Measurements from ENCODE around the gene PCBP3. TPM values are rescaled to one million over a fixed set of nuclear protein-coding genes. Genes with fewer than 3 reads are reported as not detected.
"Not testable (repeated sequence)": the region's sequence is repeated elsewhere in the genome, so short reads cannot be mapped to it uniquely, and the experiment has no call there.

Gene PCBP3
- polyA plus RNA-seq, 3 donors, result 1.7 to 2.5 (median 2.4) TPM

GRCh38 chr21:45611939-45612664, 31.4 kb upstream of the PCBP3 start:
- DNase-seq (ENCODE audit: extremely low read depth in 1 of 11, low read depth in 9 of 11, low spot score in 4 of 11), result no peak

- DNase-seq (ENCODE audit: extremely low read depth in 1 of 11, low read depth in 9 of 11, low spot score in 4 of 11), result not testable (repeated sequence)
Measured at GRCh38 chr21:45612665-45613019, 30.9 kb upstream of the PCBP3 start.

- no peak for DNase-seq (ENCODE audit: extremely low read depth in 1 of 11, low read depth in 9 of 11, low spot score in 4 of 11)
Measured at GRCh38 chr21:45613396-45613795, 30.1 kb upstream of the PCBP3 start.

DNA sequence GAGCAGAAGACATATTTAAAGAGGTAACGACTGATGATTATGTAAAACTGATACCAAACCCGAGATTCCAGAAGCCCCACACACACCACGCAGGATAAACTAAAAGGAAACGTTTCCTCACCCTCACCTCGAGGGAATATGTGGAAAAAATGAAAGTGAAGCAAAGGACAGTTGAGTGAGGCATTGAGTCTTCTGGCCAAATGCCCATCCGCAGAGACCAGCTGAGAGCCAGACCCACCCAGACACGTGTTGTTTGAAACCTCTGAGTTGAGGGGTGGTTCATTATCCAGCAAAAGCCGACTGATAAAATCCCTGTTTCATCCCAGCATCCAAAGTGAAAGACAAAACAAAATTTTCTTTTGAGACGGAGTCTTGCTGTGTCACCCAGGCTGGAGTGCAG, 29.6 kb upstream of the PCBP3 start:
- DNase-seq (ENCODE audit: extremely low read depth in 1 of 11, low read depth in 9 of 11, low spot score in 4 of 11), result no peak

DNA sequence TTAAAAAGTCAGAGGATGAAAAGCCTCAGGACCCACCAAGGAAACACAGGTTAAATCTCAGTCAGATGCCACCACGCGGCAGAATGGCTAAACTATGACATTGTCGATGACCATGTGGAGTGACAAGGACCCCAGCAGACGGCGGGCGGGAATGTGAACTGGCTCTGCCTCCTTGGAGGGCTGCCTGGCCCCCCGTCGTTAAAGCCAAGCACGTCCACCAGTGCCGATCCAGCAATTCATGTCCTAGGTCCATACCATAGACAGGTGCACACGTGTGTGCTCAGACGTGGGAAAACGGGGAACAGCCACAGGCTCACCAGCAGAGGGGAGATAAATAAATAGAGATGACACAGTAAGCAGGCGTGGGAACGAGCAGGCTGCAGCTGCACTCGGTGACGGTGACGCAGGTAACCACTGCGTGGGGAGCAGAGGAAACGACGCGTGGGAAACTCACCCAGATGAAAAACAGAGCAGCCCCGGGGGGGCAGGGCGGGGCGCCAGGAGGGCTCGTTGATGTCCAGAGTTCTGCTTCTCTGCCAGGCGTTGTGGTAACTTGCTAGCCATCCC, 28.3 kb upstream of the PCBP3 start:
- DNase-seq (ENCODE audit: extremely low read depth in 1 of 11, low read depth in 9 of 11, low spot score in 4 of 11), result no peak

GRCh38 chr21:45617021-45617921, 26.3 kb upstream of the PCBP3 start:
- no peak for DNase-seq (ENCODE audit: extremely low read depth in 1 of 11, low read depth in 9 of 11, low spot score in 4 of 11)

GRCh38 chr21:45618287-45618686, 25.2 kb upstream of the PCBP3 start:
- DNase-seq (ENCODE audit: extremely low read depth in 1 of 11, low read depth in 9 of 11, low spot score in 4 of 11), result no peak

DNA sequence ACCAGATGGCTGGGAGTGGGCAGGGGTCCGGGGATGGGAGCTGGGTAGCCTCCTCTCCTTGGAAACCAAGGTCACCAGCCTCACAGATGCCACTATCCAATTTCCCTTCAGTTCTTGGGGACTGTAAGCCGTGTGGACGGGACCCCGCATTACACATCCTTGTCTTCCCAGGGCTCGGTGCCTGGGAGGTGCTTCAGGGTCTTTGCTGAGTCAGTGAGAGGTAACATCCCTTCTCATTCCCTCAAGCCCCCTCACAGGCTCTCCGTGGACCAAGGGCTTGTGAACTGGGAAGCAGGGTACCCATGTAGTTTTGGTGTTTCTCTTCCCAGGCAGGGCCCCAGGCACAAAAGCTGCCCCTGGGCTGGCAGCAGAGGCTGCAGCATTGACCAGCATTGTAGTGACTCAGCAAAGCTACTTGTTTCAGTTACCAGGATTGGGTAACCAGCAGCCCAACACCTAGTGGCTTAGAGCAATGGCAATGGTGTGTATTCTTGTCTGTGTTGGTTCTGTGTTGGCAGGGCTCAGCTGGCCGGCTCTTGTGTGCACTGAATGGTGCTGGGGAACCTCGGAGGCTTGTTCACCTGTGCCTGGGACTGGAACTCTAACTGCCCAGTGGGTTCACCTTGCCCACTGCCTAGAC, 24.6 kb upstream of the PCBP3 start:
- no peak for DNase-seq (ENCODE audit: extremely low read depth in 1 of 11, low read depth in 9 of 11, low spot score in 4 of 11)

GRCh38 chr21:45620201-45620923, 23.2 kb upstream of the PCBP3 start:
- DNase-seq (ENCODE audit: extremely low read depth in 1 of 11, low read depth in 9 of 11, low spot score in 4 of 11), result no peak

DNA sequence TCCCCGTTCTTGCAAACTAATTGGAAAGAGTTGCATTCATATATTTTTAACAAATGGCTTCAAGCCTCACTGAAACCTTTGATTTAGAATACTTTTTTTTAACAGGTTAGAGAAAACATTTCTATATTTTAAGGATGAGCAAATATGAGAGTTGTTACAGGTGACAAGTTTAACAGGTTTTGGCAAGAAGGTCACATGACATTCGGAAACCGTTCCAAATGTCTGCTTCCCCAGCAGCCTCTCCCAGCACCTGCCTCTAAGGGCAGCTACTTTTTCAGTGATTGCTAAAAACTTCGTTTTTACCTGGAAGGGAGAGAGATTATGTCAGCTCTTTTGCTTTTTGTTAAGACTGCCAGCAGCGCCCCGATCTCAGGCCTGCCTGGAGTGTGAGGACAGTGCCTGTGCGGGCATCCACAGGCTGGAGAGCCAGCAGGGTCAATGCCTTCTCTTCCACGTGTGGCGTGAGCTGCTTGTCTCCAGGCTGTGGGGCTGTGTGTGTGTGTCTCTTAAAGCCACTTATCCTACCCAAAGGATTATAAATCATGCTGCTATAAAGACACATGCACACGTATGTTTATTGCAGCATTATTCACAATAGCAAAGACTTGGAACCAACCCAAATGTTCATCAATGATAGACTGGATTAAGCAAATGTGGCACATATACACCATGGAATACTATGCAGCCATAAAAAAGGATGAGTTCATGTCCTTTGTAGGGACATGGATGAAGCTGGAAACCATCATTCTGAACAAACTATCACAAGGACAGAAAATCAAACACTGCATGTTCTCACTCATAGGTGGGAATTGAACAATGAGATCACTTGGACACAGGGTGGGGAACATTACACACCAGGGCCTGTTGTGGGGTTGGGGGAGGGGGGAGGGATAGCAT, 21.8 kb upstream of the PCBP3 start:
- DNase-seq (ENCODE audit: extremely low read depth in 1 of 11, low read depth in 9 of 11, low spot score in 4 of 11), result not testable (repeated sequence)

DNA sequence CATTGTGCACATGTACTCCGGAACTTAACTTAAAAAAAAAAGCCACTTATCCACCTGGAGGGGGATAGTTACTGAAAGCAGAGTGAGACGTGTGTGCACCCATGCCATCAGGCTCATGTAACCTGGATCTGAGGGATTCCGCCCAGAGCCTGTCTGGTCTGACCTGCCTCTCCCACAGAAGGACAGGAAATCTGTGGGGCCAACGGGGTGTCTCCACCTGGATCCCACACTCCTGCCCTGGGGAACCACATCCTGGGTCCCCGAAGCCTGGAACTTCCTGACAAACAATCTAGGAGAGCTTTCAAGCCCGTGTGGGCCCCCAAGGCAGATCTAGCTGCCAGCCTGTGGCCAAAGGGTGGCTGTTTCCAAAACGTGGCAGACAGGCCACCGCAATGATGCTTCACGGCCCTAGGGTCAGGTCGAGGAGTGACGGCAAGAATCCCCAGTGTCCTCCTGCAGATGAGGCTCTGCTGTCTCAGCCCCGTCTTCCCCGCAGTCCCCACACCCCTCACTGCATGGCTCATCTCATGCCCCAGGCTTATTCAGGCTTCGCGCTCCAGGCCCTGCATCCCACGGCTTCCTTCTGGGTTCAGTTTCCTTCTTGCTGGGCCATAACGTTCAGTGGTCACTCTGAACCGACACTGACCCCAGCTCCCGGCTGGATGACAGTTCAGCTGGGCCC, 21.0 kb upstream of the PCBP3 start:
- DNase-seq (ENCODE audit: extremely low read depth in 1 of 11, low read depth in 9 of 11, low spot score in 4 of 11), result no peak

GRCh38 chr21:45623436-45623835, 20.1 kb upstream of the PCBP3 start:
- no peak for DNase-seq (ENCODE audit: extremely low read depth in 1 of 11, low read depth in 9 of 11, low spot score in 4 of 11)

GRCh38 chr21:45626127-45626526, 17.4 kb upstream of the PCBP3 start:
- not testable (repeated sequence) for DNase-seq (ENCODE audit: extremely low read depth in 1 of 11, low read depth in 9 of 11, low spot score in 4 of 11)

- DNase-seq (ENCODE audit: extremely low read depth in 1 of 11, low read depth in 9 of 11, low spot score in 4 of 11), result no peak
Measured at GRCh38 chr21:45629046-45629981, 14.2 kb upstream of the PCBP3 start.

- no peak for DNase-seq (ENCODE audit: extremely low read depth in 1 of 11, low read depth in 9 of 11, low spot score in 4 of 11)
Measured at GRCh38 chr21:45630066-45630694, 13.3 kb upstream of the PCBP3 start.

DNA sequence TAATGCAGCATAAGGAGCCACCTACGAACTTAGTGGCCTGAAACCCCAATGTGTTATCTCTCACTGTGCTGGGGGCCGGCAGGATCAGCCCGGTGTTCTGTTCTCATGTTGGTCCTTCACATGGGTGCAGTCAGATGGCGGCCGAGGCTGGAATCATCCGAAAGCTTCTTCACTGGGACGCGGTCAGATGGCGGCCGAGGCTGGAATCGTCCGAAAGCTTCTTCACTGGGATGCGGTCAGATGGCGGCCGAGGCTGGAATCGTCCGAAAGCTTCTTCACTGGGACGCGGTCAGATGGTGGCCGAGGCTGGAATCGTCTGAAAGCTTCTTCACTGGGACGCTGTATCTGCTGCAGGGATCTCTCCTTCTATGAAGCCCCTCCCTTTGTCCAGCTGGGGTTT, 12.6 kb upstream of the PCBP3 start:
- no peak for DNase-seq (ENCODE audit: extremely low read depth in 1 of 11, low read depth in 9 of 11, low spot score in 4 of 11)
